Measurements from ENCODE around the gene ACTL6A.
"Not testable (repeated sequence)": the region's sequence is repeated elsewhere in the genome, so short reads cannot be mapped to it uniquely, and the experiment has no call there.

The ACTL6A gene

DNA sequence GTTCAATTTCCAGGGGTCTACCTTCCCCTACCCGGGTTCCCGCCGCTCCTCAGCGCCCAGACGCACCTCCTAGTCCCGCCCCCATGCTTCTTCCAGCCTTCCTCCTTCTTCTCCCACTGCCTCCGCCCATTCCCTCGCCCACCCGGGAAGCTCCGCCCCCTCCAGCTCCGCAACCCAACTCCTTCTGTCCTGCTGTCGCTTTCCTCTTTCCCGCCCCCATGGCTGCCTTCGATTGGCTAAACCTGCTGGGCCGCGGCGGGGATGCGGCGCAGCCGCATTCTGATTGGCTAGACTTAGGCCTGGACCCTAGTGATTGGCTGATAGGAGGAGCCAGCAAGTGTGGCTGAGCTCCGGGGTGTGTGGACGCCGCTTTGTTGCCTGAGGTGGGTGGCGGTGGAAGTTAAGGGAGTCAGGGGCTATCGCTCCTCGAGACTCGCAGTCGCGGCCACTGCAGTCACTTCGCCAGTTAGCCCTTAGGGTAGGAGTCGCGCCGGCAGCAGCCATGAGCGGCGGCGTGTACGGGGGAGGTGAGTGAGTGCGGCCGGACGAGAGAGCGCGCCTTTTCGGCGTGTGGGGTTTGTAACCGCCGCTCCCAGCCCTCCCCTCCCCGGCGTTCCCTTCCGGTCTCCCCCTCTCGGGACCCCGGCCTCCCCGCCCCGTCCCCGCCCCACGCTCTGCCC lies at the start of gene ACTL6A:
Gene ACTL6A (plus strand): TSS at position 336 of the 680 bp plus-strand sequence. CDS start 167 bp downstream, at position 503.
- DNase-seq (ENCODE audit: low read depth) = peak; percentile 98

DNA sequence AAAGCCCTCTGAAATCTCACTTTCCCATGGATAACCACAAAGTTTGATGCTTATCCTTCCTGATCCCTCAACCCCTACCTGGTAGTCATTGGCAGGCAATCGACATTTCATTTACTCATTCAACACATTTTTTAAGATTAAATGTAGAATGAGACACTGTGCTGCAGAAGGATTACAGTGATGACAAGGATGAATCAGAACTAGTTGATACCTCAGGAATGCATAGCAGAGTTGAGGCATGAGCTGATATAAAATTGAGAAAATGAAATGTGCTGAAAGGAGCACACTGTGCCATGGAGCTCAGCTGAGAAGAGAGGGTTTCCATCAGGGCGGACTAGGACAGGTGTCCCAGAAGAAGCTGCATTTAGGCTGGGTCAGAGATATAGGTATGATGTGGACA lies 48.9 kb upstream of the ACTL6A start:
- no peak for DNase-seq (ENCODE audit: low read depth)

DNA sequence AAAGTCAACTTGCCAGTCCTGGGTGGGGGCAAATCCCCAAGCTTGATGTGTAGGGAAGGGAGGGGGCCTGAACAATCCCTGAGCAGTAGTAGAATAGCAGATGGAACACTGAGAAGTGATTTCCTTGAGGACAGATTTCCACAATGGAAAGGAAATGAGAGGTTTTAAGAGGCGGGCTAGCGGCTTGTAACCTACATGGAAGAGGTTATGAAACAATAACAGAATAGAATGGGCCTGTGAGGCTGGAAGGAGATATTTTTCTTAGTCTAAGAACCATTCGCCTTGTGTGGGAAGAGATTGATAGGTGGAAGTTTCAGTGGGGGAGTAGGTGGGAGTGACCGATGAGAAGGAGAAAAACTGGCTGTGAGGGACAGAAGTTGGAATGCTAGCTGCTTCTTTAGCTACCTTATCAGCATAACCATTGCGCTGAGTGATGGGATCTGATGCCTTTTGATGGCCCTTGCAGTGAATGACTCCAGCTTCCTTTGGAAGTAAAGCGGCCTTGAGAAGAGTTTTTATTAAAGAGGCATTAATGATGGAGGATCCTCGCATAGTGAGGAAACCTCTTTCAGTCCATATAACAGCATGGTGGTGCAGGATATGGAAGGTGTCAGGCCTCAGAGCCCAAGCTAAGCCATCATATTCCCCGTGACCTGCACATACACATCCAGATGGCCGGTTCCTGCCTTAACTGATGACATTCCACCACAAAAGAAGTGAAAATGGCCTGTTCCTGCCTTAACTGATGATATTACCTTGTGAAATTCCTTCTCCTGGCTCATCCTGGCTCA lies 46.1 kb upstream of the ACTL6A start:
- not testable (repeated sequence) for DNase-seq (ENCODE audit: low read depth)

DNA sequence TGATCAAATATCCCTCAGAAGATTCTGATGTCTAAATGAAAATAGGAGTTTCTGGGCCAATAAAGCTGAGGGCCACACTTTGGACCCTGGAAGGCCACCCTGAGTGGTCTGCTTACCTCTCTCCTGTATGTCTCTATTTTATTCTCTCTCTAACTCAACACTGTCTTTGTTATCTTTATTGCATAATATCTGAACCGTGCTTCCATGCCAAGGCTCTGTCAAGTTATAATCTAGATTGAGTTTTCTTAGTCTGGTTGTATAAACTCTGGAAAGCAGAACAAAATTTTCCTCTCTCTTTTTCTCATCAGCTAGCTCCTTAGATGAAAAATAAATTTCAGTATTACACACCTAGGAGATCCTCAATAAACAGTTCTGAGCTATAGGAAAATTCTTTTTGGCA lies 36.2 kb upstream of the ACTL6A start:
- DNase-seq (ENCODE audit: low read depth) = no peak

DNA sequence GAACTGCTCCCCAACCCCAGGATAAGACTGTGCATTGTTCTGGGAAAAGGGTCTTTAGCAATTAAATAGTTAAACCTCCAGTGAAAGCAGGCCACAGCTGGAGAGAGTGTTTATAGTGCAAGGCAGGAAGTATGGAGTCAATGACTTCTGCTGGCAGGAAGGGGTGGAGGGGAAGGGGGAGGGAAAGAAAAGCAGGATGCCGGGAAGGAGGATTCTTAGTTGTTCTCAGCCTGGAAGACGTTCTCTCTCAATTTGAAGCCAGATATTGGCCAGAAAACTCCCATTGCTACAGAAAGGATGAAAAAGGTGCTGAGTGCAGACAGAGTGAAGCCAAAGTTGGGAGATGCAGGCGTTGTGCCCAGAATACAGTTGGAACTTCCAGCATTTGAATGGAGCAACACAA lies 35.7 kb upstream of the ACTL6A start:
- DNase-seq (ENCODE audit: low read depth) = no peak

DNA sequence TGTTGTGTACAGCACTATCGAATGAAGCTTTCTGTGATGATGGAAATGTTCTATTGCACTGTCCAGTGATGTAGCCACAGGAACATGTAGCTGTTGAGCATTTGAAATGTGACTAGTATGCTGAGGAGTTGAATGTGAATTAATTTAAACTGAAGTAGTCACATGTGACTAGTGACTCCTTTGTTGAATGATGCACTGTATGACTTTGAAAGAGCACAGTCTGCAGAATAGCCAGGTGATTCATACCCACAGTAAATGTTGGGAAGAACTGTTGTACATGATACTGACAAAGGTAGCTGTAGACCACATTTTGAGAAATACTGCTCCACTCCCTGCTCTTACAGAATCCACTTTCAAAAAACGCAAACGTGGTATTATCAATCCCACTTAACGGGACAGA lies 34.0 kb upstream of the ACTL6A start:
- no peak for DNase-seq (ENCODE audit: low read depth)

DNA sequence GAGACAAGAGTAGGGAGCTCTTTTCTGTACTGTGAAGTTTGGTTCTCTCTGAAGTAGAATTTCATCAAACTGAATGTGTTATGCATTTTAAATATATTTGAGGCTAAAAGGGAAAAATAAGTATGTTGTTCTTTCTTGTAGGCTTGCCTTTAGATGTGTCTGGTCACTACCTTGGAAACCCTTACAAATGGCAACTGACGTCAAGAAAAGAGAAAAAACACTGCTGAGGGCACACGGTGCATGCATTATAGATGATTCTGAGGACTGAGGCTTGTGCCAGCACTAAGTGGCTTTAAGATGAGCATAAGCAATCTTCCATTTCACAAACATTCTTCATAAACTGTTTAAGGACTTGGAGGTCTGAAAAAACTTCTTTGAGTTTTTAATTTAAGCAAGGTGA lies 31.1 kb upstream of the ACTL6A start:
- no peak for DNase-seq (ENCODE audit: low read depth)

DNA sequence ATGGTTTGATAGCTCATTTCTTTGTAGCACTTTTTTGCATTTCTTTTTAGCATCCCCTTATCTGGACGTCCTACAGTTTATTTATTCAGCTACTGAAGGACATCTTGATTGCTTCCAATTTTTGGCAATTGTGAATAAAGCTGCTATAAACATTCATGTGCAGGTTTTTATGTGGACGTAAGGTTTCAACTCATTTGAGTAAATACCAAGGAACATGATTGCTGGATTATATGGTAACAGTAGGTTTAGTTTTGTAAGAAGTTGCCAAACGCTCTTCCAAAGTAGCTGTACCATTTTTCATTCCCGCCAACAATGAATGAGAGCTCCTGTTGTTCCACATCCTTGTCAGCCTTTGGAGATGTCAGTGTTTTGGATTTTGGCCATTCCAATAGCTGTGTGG lies 29.5 kb upstream of the ACTL6A start:
- no peak for DNase-seq (ENCODE audit: low read depth)

DNA sequence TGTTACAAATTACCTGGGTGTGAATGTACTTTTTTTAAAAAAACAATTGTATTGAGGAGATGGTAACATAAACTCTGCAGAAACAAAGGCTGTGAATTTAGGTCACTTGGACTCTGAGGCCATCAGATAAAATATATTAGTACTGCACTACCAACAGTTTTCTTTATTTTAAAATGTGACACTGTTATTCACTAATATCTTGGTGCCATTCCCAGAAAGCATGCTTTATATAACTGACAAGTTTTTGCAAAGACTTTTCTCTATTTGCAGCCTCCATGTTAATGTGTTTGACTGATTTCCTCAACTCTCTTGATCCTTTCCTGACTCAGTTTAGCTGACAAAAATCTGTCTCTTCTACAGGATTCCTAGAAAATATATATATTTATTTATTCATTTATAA lies 26.5 kb upstream of the ACTL6A start:
- no peak for DNase-seq (ENCODE audit: low read depth)

DNA sequence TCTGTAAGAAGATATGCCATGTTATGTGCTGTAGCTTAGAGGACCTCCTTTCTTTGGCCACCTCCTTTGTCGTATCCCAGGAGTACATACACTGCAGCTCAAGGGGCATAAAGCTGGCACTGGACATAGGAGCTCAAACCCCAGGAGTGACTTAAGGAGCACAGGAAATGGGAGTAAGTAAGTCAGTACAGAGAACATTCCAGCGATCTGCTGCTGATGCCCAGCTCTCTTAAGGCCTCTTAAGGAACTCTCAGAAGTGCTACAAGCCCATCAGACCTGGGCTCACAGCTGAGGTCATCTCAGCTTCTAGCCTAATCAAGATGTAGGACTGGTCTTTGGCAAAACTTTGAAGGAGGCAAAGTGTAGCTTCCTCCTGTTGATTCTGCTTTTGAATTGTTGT lies 21.6 kb upstream of the ACTL6A start:
- no peak for DNase-seq (ENCODE audit: low read depth)

DNA sequence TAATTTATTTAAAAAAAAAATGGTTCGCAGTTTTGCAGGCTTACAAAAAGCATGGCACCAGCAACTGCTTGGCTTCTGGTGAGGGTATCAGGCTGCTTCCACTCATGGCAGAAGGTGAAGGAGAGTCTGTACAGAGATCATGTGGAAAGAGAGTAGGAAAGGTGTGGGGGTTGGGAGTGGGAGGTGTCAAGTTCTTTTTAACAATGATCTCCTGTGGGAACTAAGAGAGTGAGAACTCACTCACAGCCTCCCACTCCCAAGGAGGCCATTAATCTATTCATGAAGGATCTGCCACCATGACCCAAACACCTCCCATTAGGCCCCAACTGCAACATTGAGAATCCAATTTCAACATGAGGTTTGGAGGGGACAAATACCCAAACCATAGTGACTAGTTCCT lies 21.1 kb upstream of the ACTL6A start:
- DNase-seq (ENCODE audit: low read depth) = no peak

DNA sequence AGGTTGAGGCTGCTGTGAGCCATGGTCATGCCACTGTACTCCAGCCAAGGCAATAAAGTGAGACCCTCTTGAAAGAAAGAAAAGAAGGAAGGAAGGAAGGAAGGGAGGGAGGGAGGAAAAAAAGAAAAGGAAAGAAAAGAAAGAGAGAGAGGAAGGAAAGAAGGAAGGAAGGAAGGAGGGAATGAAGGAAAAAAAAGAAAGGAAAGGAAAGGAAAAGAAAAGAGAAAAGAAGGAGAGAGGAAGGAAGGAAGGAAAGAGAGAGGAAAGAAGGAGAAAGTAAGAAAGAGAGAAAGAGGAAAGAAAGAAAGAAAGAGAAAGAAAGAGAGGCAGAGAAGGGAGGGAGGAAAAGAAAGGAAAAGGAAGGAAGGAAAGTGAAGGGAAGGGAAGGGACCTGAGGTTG lies 20.4 kb upstream of the ACTL6A start:
- DNase-seq (ENCODE audit: low read depth) = no peak

DNA sequence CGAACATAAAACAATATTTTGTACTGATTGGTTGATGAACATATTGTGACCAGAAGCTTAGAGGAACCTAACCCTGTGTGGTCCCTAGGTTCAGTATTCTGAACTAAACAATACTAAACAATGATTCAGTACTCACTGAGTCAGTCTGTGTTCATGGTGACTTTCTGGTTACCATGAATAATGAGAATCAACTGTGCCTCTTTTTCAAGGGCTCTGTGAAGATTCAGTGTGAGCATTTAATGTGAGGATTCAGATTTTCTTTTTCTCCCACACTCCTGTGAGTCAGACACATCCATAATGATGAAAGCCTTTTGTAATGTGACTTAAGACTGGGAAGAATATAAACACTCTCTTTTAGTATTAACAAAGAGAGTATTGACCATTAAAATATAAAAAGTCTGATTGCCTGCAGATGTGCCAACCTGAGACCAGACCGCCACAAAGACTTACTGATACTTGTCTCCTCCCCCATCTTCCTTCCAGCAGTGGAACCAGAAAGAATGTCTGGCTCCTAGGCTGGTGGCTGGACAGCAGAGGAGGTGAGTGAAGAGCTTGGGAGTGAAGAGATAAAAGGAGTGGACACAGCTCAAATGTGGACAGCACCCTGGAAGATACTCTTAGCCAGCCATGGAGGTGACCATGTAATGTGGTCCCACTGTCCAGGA lies 17.6 kb upstream of the ACTL6A start:
- no peak for DNase-seq (ENCODE audit: low read depth)

DNA sequence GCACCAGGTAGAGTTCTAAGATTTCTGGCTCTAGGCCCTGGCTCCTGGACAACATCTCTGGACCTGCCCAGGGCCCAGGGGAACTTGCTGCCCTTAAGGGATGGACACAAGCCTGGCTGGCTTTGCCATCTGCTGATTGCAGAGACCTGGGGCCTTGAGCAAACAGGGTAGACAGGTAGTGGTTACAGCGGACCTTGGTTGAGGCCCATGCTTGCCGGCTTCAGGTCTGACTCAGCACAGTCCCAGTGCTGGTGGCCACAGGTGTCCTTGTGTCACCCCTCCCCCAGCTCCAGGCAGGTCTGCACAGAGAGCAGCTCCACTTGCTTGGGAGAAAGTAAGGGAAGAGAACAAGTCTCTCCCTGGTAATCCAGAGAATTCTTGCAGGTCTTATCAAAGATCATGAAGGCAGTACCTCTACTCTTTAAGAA lies 15.9 kb upstream of the ACTL6A start:
- DNase-seq (ENCODE audit: low read depth) = no peak

DNA sequence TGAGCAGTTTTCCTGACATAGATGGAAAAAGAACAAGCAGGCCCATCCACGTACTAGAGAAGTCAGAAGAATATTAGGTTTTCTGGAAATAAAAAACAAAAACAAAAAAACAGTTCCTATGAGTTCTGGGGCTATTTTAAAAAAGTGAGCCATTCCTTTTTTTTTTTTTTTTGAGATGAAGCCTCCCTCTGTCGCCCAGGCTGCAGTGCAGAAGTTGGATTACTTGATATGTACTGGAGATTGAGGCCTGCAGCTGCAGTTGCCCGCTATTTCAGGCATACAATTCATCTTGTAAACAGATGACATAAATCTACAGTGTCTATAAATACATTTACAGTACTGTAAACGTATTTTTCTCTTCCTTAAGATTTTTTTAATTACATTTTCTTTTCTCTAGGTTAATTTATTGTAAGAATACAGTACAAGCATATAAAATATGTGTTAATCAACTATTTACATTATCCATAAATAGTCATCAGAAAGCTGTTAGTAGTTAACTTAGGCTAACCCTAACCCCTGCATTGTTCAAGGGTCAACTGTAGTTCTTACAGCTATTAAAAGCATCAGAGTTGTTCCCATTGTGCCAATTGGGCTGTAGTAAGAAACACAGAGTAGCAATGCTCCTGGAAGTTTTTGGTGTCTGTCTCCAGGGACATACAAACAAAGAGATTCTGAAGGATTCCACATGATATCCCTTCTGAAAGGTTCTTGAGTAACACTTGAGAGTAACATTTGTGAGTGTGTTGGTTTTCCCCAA lies 11.2 kb upstream of the ACTL6A start:
- no peak for DNase-seq (ENCODE audit: low read depth)

DNA sequence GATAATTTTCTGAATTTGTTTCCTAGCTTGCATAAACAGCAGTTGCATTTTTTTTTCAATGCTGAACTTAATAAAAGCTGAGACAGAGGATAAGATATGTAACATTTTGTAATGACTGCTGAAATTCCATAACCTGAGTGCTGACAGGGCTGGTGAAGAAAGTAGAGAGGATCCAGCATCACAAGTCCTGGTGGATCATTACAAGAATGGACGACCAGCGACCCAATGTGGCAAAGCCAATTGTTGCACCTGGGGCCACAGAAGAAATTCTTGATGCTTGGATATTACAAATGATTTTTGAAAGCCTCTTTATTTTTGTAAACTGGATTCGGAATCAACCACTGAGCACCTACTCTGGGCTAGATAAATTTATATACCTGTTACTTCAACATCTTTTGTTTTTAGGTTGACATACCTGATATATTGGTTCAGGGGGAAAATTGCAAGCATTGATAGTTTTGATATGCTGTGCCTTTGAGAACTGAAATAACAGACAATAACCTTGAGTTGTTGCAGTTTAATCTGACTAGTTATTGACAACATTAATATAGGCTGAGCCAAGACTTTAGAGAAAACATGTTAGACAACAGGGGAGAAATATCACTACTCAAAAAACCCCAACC lies 3.9 kb upstream of the ACTL6A start:
- DNase-seq (ENCODE audit: low read depth) = no peak

DNA sequence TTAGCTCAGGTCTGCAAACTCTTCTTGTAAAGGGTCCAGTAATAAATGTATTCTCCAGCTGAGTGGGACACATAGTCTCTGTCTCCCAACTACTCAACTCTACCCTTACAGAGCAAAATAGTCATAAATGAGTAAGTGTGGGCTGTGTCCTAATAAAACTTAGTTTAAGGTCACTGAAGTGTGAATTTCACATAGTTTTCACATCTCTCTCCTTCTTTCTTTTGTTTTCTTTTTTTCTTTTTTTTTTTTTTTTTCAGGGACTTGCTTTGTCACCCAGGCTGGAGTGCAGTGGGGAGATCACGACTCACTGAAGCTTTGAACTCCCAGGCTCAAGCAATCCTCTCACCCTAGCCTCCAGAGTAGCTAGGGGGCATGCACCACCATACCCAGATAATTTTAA lies 1.9 kb upstream of the ACTL6A start:
- DNase-seq (ENCODE audit: low read depth) = no peak

DNA sequence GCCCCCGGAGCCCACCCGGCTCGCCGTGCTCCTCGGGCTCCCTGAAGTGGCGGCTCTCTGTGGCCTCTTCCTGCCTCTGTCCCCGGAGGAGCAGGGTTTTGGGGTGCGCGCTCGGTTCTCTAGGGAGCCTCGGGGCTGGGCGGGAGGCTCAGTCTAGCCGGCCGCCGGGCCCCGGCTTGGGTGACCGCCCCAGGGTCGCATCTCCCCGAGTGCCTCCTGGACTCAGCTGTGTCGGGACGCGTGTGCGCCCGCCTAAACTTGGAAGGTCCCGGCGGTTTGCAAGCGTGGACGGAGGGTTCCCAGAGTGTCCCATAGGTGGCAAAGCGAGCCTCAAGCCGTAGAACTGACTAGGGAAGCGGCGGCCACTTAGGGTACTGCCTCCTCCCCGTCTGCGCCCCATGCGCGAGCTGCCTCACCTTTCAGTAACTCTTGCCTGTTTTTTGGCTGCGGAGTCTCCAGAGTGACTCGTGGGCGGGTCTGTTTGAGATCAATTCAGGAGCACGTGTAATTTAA lies 601 bp downstream of the ACTL6A start:
- DNase-seq (ENCODE audit: low read depth) = peak; percentile 57

DNA sequence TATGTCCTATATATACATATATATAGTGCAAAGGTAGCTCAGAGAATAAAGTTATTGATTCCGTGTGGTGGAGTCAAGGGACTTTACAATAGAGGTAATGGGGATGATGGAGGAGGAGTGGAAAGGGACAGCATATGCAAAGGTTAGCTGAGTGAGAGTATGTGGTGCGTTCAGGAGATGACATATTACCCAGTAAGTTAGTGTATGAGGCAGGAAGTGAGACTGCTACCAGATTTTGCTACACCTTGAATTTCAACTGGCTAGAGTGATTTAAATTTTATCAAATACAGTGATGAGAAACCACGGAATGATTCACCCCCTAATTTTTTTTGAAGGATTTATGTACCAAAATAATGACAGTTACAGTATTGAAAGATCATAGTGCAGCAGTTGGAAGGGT lies 2.8 kb downstream of the ACTL6A start:
- DNase-seq (ENCODE audit: low read depth) = no peak

DNA sequence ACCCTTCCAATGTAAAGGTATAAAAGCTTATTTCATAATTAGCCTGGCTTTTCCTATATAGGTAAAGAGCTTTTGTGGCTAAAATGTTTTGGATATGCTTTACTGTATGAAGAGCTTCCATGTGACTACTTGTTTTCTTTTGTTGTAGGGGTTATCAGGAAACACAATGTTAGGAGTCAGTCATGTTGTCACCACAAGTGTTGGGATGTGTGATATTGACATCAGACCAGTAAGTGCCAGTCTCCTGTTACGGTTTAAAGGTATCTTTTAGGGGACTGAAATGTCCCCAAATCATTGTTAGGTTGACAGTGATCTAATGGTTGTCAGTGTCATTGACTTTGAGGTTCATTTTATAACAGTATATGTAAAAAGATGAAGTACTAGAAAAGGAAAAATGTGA lies 18.3 kb downstream of the ACTL6A start:
- no peak for DNase-seq (ENCODE audit: low read depth)

DNA sequence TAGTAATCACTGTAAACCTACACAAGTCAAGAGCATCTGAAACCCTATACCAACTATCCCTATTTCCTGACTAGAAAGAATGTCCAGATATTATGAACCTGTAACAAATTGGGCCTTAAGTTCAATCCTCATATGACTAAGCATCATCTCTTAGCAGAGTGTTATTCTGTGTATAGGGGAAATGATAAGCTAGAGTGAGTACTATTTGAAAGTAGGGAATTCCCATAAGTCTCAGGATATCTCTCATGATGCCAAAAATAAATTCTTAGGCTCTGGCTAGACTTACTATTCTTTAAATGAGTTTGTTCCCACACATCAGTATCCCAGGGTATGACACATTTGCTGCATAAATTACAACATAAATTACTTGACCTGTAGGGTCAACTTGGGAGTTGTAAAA lies 26.4 kb downstream of the ACTL6A start:
- no peak for DNase-seq (ENCODE audit: low read depth)

DNA sequence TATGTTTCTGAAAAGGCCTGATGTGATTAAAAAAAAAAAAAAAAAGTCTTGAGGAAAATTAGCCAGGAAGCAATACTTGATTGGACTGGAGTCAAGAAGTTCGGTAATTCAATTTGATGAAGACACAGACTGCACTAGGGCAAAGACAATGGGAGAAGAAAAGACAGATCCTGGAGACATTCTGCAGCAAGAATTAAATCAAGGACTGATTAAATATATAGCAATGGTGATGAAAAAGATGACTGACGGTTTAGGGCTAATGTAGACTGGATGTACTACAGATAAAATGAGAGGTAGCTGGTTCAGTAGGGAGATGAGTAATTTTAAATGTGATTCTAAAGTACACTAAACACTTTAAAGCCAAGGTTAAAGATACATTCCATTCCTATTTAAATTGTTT lies 27.9 kb downstream of the ACTL6A start:
- no peak for DNase-seq (ENCODE audit: low read depth)

Data from activated T-helper 9 cell treated with anti-CD3 and anti-CD28 coated beads, Interleukin-2, amount 50 U/mL, for 16 hours (primary cell).